Pancreas (tissue), 10 donors: ENCODE results near the gene PLA2G6. TPM values are rescaled to one million over a fixed set of nuclear protein-coding genes. Genes with fewer than 3 reads are reported as not detected.
A peak's percentile ranks its signal among the peaks of the same experiment; 100 is the strongest.

Experiments used
- ATAC-seq, 4 donors: fragments of 200-7000 bp; cut with Tn5 transposase; one replicate each; pipeline versions ENCODE4 v1.8.0 to v1.9.1; 2020; ENCODE audit warnings: mild to moderate bottlenecking in 4 of 4, moderate library complexity in 4 of 4
- DNase-seq, 6 donors: peaks; one replicate each; pipeline ENCODE4 v3.0.0-alpha.2; 2020
- FAIRE-seq: peaks from 2 replicates; lab custom pipeline; 2012; peaks lifted over from hg19 to GRCh38; lab: Jason Lieb, UNC
- H3K27ac ChIP-seq, 4 donors: fragments of 200-600 bp; sonication (generic); 1 replicate in 3 of 4; 2 replicates in 1 of 4; pipeline versions ENCODE4 v1.5.0 to v1.8.0; 2020
- H3K27me3 ChIP-seq, 4 donors: fragments of 200-600 bp; one replicate each; pipeline ENCODE4 v1.8.0; 2021
- H3K36me3 ChIP-seq, 3 donors: fragments of 200-600 bp; sonication (generic) in 1 of 3; one replicate each; pipeline versions ENCODE4 v1.5.0 to v1.8.0; 2020 to 2021
- H3K4me1 ChIP-seq, 3 donors: fragments of 200-600 bp; one replicate each; pipeline ENCODE4 v1.8.0; 2021
- H3K4me3 ChIP-seq, 4 donors: fragments of 200-600 bp; sonication (generic) in 2 of 4; one replicate each; pipeline versions ENCODE4 v1.5.0 to v1.8.0; 2020 to 2021
- H3K9me3 ChIP-seq, 4 donors: fragments of 200-600 bp; one replicate each; pipeline ENCODE4 v1.8.0; 2021
- WGBS, 2 donors: extraction: QIAGEN DNeasy Blood & Tissue Kit; methylation state at CpG; one replicate each; pipeline ENCODE4 v1.1.7; 2013; 5-methylcytosine and 5-hydroxymethylcytosine counted together
- intact Hi-C, 3 donors: fragments of 100-400 bp; cut with DNase I; formaldehyde crosslinking; loops; one replicate each; pipeline versions ENCODE4 v1.11.1 to v1.14.2; 2022
- polyA plus RNA-seq, 2 donors: library from polyadenylated mRNA; stranded (reverse); fragments of 200-250 nt; gene quantifications; one replicate each; pipeline ENCODE4 v1.2.3, GENCODE V29; 2013
- total RNA-seq, 6 donors: library from RNA; stranded (reverse); fragmentation: NEBNext Ultra II Directional in 4 of 6; extraction: Animal tissue kit (Norgen Biotek cat#: 25700) in 4 of 6; gene quantifications; one replicate each; pipeline versions ENCODE4 v1.2.1 to v1.2.4, GENCODE V29; 2021 to 2023
- TF ChIP-seq, protein P1 (sequence below), 4 donors: fragments of 200-600 bp; sonication (generic) in 3 of 4; IDR thresholded peaks; one replicate each; pipeline versions ENCODE4 v1.5.0 to v1.8.0; 2021; ENCODE audit warnings: antibody characterized with exemption in 4 of 4
- donor health status: healthy with polysubstance abuse.
- donor health status: DM: no; HTN: no; CAD: no; lungs with moderate emphysema.
- donor health status: DM: no; HTN: no; CAD: no.
- donor health status: control.
- donor health status: control.
- donor health status: Bipolar disorder and iron deficiency.
- donor health status: DM: yes; HTN: yes; CAD: no.
- donor health status: DM: no; HTN: no; CAD: no.
- donor health status: DM: no; HTN: no; CAD: no.
- donor health status: DM: yes; HTN: yes; CAD: no.

PLA2G6 gene, protein sequence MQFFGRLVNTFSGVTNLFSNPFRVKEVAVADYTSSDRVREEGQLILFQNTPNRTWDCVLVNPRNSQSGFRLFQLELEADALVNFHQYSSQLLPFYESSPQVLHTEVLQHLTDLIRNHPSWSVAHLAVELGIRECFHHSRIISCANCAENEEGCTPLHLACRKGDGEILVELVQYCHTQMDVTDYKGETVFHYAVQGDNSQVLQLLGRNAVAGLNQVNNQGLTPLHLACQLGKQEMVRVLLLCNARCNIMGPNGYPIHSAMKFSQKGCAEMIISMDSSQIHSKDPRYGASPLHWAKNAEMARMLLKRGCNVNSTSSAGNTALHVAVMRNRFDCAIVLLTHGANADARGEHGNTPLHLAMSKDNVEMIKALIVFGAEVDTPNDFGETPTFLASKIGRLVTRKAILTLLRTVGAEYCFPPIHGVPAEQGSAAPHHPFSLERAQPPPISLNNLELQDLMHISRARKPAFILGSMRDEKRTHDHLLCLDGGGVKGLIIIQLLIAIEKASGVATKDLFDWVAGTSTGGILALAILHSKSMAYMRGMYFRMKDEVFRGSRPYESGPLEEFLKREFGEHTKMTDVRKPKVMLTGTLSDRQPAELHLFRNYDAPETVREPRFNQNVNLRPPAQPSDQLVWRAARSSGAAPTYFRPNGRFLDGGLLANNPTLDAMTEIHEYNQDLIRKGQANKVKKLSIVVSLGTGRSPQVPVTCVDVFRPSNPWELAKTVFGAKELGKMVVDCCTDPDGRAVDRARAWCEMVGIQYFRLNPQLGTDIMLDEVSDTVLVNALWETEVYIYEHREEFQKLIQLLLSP
- total RNA-seq (10 to 100 TPM in 5 of 6 donors, 1 to 10 TPM in 1; 8.7 to 47.0 (median 21.3) TPM), polyA plus RNA-seq (100 to 1,000 TPM; 107 to 109 TPM)

DNA sequence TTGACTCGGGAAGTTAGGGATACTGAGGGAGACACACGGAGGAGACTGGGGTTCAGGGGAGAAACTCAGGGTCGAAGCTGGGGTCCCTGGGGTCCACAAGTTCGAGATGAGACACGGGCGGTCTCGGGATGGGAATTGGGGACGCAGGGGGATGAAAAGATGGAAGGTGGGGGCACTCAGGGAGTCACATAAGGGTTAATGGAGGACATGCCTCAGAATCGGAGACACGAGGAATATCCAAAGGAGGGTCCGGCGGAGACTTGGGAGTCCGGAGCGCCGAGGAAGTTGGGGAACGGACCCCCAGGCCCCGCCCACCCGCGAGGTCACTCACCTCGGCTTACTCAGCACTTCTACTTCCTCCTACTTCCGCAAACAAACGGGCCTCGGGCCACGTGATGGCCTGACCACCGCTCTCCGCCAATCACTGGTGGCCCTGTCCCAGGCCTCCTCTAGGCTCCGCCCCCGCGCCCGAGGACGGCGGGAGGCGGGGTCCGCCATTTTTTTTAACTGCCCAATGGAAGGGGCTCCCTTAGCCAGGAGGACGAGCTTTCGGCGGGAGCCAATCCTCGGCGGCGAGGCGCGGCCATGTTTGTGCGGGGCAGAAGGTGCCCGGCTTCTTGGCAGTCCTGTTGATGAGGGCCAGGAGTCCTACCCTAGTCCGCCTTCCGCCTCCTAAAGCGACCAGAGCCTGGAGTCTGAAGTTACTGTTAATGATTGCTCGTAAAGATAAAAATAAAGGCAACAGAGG, at the start of gene PLA2G6:
PLA2G6 (minus strand) TSS at position 378 of the 748 bp plus-strand sequence. CDS start 12,404 bp downstream, outside the sequence.
- Histone ChIP-seq H3K9me3 (no peaks in the 10 kb centered on the region), H3K4me1 (peaks cover 0 to 21% (median 4%) of the 10 kb centered on the region in 3 donors), H3K36me3 (no peaks in the 10 kb centered on the region), H3K4me3 (peak within 1 kb of the TSS; percentile 16 to 67 (median 50)), H3K27ac (peak within 1 kb of the TSS; percentile 71 to 93 (median 80)), H3K27me3 (no peaks in the 10 kb centered on the region)
- DNase-seq (peak; percentile 98 to 100 (median 99)), FAIRE-seq (peak; percentile 93), ATAC-seq (peak; percentile 91 to 96 (median 96))
- TF ChIP-seq, protein P1, sequence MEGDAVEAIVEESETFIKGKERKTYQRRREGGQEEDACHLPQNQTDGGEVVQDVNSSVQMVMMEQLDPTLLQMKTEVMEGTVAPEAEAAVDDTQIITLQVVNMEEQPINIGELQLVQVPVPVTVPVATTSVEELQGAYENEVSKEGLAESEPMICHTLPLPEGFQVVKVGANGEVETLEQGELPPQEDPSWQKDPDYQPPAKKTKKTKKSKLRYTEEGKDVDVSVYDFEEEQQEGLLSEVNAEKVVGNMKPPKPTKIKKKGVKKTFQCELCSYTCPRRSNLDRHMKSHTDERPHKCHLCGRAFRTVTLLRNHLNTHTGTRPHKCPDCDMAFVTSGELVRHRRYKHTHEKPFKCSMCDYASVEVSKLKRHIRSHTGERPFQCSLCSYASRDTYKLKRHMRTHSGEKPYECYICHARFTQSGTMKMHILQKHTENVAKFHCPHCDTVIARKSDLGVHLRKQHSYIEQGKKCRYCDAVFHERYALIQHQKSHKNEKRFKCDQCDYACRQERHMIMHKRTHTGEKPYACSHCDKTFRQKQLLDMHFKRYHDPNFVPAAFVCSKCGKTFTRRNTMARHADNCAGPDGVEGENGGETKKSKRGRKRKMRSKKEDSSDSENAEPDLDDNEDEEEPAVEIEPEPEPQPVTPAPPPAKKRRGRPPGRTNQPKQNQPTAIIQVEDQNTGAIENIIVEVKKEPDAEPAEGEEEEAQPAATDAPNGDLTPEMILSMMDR (IDR thresholded peaks at IDR 0.05), result no peak
- intact Hi-C loops, result no loop called here
- 0 to 1% methylated on average over 48 of the region's 48 CpGs for WGBS, 2 donors

DNA sequence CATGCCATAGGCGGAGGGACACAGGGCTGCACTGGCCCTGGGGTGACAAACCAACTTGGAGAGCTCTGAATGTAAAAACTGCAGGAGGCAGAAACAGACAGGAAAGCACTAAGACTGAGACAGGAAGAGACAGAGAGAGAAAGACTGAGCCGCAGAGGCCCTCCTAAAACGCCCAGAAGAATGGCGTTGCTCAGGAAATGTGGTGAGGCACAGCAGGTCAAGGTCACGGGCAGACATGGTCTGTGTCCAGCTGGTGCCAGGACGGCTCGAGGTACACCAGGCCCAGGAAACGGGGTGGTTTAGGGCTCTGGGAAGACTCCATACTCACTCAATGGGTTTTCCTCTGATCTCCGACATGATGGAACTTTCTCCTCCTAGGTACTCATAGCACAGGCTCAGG, 49.3 kb upstream of the PLA2G6 start:
- H3K9me3 ChIP-seq, result no peaks in the 10 kb centered on the region
- TF ChIP-seq, protein P1 (IDR thresholded peaks at IDR 0.05), result no peak
- 73 to 74% methylated on average over 9 of the region's 9 CpGs for WGBS, 2 donors
- intact Hi-C loops, result no loop called here
- ATAC-seq (no peak), FAIRE-seq (no peak), DNase-seq (no peak)
- peaks cover 0 to 16% (median 0%) of the 10 kb centered on the region in 3 donors for H3K36me3 ChIP-seq
- H3K27ac ChIP-seq, result peak overlapping the region in 1 of 4 donors; percentile 2
- no peaks in the 10 kb centered on the region for H3K27me3 ChIP-seq
- peaks cover 0 to 12% (median 0%) of the 10 kb centered on the region in 3 donors for H3K4me1 ChIP-seq
- no peak overlapping the region for H3K4me3 ChIP-seq

DNA sequence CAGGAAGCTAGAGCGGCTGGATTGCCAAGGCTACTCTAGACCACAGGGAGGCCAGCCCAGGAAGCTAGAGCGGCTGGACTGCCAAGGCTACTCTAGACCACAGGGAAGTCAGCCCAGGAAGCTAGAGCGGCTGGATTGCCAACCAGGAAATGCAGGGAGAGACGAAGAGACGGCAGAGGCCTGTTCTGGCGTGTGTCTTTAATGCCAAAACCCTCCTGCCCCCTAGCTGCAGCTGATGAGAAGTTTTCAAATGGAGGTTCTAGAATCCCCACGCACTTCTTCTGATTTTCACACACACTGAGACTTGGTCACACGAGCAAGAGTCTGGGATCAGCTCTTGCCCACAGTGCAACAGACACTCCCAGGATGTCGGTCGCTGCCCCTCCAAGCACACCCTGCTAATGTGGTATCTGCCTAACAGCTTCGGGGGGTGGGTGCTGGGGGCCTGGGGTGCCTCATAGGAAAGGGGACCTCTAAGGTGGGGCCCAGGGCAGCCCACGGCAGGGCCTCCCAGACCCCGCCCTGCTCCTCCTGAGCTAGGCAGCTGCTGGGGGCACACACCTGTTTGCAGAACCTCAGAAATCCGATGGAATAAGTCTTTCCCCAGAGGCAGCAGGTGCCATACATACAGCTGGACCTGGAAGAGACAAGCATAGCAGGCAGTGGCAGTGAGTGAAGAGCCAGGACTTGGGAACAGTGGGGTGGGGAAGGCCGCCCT, 48.6 kb upstream of the PLA2G6 start:
- ATAC-seq (peak in 3 of 4 donors; percentile 38 to 59 (median 52)), FAIRE-seq (no peak), DNase-seq (peak in 1 of 6 donors; percentile 39)
- H3K4me3 ChIP-seq, result no peak overlapping the region
- TF ChIP-seq, protein P1 (IDR thresholded peaks at IDR 0.05), result no peak
- H3K27me3 ChIP-seq, result no peaks in the 10 kb centered on the region
- H3K27ac ChIP-seq, result peak overlapping the region in 2 of 4 donors; percentile 2 to 15
- intact Hi-C loops, result no loop called here
- H3K9me3 ChIP-seq, result no peaks in the 10 kb centered on the region
- H3K36me3 ChIP-seq, result peaks cover 0 to 22% (median under 1%) of the 10 kb centered on the region in 3 donors
- WGBS, 2 donors, result 77 to 79% methylated on average over 14 to 15 of the region's 15 CpGs
- H3K4me1 ChIP-seq, result peaks cover 0 to 12% (median 0%) of the 10 kb centered on the region in 3 donors
